RWPE2 (cell line): ENCODE results near the gene CHD2.

Experiments
- ATAC-seq: fragments of 200-7000 bp; cut with Tn5 transposase; 3 replicates; pipeline ENCODE4 v1.9.1; 2021; ENCODE audit warnings: low read depth
- DNase-seq: peaks from one replicate; pipeline ENCODE4 v3.0.0-alpha.2; 2020; ENCODE audit warnings: low spot score
- H3K27ac ChIP-seq: fragments of 450-650 bp; 2 replicates; pipeline ENCODE4 v1.5.1; 2017; ENCODE audit warnings: mild to moderate bottlenecking; ENCODE audit not compliant: poor library complexity, severe bottlenecking
- H3K27me3 ChIP-seq: fragments of 250-450 bp; sonication (Bioruptor Pico); 2 replicates; pipeline ENCODE4 v1.5.1; 2021; ENCODE audit warnings: mild to moderate bottlenecking, moderate library complexity; ENCODE audit not compliant: insufficient read depth, poor library complexity, severe bottlenecking
- H3K36me3 ChIP-seq: fragments of 250-450 bp; sonication (Bioruptor Pico); 2 replicates; pipeline ENCODE4 v1.5.1; 2020; ENCODE audit warnings: low read depth, mild to moderate bottlenecking, moderate library complexity
- H3K4me1 ChIP-seq: fragments of 250-450 bp; sonication (Bioruptor Pico); 2 replicates; pipeline ENCODE4 v1.5.1; 2021; ENCODE audit warnings: mild to moderate bottlenecking, moderate library complexity; ENCODE audit not compliant: insufficient read depth, poor library complexity, severe bottlenecking
- H3K4me3 ChIP-seq: fragments of 250-450 bp; sonication (Bioruptor Pico); 2 replicates; pipeline ENCODE4 v1.5.1; 2021; ENCODE audit warnings: mild to moderate bottlenecking, moderate library complexity; ENCODE audit not compliant: severe bottlenecking
- H3K9me3 ChIP-seq: fragments of 250-450 bp; sonication (Bioruptor Pico); 2 replicates; pipeline ENCODE4 v1.5.1; 2021; ENCODE audit warnings: mild to moderate bottlenecking, moderate library complexity; ENCODE audit not compliant: severe bottlenecking
- CTCF ChIP-seq: fragments of 450-650 bp; IDR thresholded peaks from one replicate; pipeline ENCODE4 v1.5.1; 2017; ENCODE audit warnings: mild to moderate bottlenecking, moderate library complexity; ENCODE audit not compliant: poor library complexity, severe bottlenecking

Gene CHD2

GRCh38 chr15:92901072-92901761 is 1.1 kb downstream of the CHD2 start:
- peak overlapping the region; percentile 73 for H3K4me3 ChIP-seq
- DNase-seq (no peak), ATAC-seq (no peak)
- H3K27me3 ChIP-seq: no peaks in the 10 kb centered on the region
- peaks cover 84% of the 10 kb centered on the region for H3K36me3 ChIP-seq
- peak overlapping the region; percentile 91 for H3K27ac ChIP-seq
- peaks cover 24% of the 10 kb centered on the region for H3K4me1 ChIP-seq
- no peaks in the 10 kb centered on the region for H3K9me3 ChIP-seq
- no peak for TF ChIP-seq CTCF

DNA sequence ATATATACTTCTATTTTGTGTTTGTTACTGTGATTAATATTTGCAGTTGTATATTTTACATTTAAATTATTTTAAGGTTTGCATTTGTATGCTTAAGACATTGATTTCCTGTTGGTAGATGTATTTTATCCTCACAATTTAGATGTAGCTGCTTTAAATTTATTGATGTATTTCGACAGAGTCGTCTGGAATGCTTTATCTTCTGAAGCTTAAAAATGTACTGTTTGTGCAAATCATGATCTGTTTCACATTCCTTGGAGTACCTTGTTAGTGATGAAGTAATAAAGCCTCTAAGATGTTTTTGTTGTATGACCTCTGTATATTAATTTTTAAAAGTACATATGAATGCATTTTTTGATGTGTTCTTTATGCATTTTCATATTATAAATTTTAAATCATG is 1.9 kb downstream of the CHD2 start:
- Histone ChIP-seq H3K27me3 (no peaks in the 10 kb centered on the region), H3K36me3 (peaks cover 79% of the 10 kb centered on the region), H3K4me3 (peak overlapping the region; percentile 73), H3K4me1 (peaks cover 26% of the 10 kb centered on the region), H3K9me3 (no peaks in the 10 kb centered on the region), H3K27ac (peak overlapping the region; percentile 91)
- DNase-seq: no peak
- ATAC-seq: no peak
- TF ChIP-seq CTCF: no peak

DNA sequence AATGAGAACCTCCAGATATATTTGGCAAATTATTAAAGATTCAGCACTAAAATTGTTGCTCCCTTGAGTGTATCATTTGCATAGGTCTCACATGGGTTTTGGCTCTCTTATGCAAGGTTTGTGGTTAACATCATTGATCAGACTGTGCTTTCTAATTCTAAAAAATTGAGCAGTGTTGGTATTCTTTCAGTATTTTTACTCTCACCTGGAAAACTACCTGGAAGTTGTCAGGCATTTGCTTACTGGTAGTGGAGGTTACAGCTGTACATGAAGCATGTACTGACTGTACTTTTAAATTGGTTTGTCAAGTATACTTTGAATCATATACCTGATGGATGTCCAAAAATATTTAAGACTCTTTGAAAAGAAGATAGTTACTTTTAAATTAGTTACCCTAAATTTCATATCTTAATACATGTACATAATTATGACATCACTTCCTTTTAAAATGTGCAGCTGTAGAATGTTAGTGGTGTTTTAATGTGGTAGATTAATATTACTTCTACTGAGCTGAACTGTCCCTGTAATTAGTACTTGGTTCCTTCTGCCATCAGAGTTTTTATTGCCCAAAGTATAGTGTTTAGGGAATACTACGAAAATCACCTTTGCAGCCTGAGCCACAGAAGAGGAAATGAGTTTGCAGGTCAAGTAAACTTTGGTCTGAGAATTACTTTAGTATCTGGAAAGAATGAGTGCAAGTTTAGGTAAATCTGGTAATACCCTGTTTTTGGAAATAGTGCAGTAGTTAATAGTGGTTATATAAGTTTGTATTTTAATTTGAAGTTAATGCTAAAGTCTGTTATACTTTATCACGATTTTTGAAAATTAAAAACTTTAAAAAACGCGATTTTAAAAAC is 2.8 kb downstream of the CHD2 start:
- H3K4me1 ChIP-seq: peaks cover 36% of the 10 kb centered on the region
- H3K4me3 ChIP-seq: peak overlapping the region; percentile 73
- H3K36me3 ChIP-seq: peaks cover 76% of the 10 kb centered on the region
- ATAC-seq: no peak
- H3K27me3 ChIP-seq: no peaks in the 10 kb centered on the region
- TF ChIP-seq CTCF: no peak
- DNase-seq: no peak
- H3K27ac ChIP-seq: peak overlapping the region; percentile 91
- H3K9me3 ChIP-seq: no peaks in the 10 kb centered on the region

DNA sequence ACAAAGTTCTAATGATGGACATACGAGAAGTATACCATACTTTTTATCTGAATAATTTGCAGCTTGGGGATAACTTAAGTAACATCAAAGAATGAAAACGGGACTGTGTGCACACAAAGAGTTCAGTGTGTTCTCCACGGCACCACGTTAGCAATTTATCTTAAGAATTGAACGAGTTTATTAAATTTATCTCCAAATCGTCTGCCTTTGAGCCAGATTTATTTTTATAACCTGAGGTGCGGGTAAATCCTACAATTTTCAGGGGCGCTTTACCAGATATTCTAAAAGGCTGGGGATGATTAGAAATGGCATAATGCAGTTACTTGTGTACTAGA is 3.5 kb downstream of the CHD2 start:
- H3K4me1 ChIP-seq: peaks cover 42% of the 10 kb centered on the region
- DNase-seq (no peak), ATAC-seq (no peak)
- H3K36me3 ChIP-seq: peaks cover 76% of the 10 kb centered on the region
- no peaks in the 10 kb centered on the region for H3K27me3 ChIP-seq
- peak overlapping the region; percentile 91 for H3K27ac ChIP-seq
- TF ChIP-seq CTCF: no peak
- peak overlapping the region; percentile 73 for H3K4me3 ChIP-seq
- no peaks in the 10 kb centered on the region for H3K9me3 ChIP-seq
